Daoy (cell line): Measurements from ENCODE around the gene MYO10. TPM values are rescaled to one million over a fixed set of nuclear protein-coding genes. Genes with fewer than 3 reads are reported as not detected.
A peak's percentile ranks its signal among the peaks of the same experiment; 100 is the strongest.
"Not testable (repeated sequence)": the region's sequence is repeated elsewhere in the genome, so short reads cannot be mapped to it uniquely, and the experiment has no call there.

Source experiments
- DNase-seq: peaks from one replicate; pipeline ENCODE4 v3.0.0-alpha.2; 2015; ENCODE audit warnings: low read depth
- total RNA-seq: library from RNA; depleted of rRNA; stranded (reverse); fragments of >200 nt; shearing (Covaris generic); gene quantifications from 2 replicates; pipeline ENCODE4 v1.2.3, GENCODE V29; 2014; rRNA removed

The MYO10 gene
- total RNA-seq, result 42.9 and 64.0 TPM in 2 replicates

- peak; percentile 84 for DNase-seq
Measured at GRCh38 chr5:16936150-16936988, at the start of gene MYO10. Gene MYO10 (minus strand): TSS chr5:16936288. CDS start chr5:16935808, 480 bp downstream.

GRCh38 chr5:16985304-16985703, 49.2 kb upstream of the MYO10 start:
- DNase-seq, result not testable (repeated sequence)

DNA sequence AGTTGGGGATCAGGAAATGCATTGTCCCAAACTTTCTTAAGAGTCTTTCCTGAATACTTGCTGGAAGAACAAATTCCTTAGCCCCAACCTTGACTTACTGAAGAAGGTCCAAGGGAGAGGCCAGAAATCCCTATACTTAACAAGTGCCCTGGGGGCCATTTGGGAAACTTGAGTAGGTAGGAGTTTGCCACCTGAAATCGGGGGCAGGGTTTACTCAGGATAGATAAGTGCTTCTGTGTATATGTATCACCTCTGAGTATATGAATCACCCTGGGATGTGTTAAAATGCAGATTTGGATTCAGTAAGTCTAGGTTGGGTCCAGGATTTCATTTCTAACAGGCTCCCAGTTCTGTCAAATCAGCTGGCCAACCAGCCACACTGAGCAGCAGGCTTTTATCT, 47.9 kb upstream of the MYO10 start:
- DNase-seq, result no peak

DNA sequence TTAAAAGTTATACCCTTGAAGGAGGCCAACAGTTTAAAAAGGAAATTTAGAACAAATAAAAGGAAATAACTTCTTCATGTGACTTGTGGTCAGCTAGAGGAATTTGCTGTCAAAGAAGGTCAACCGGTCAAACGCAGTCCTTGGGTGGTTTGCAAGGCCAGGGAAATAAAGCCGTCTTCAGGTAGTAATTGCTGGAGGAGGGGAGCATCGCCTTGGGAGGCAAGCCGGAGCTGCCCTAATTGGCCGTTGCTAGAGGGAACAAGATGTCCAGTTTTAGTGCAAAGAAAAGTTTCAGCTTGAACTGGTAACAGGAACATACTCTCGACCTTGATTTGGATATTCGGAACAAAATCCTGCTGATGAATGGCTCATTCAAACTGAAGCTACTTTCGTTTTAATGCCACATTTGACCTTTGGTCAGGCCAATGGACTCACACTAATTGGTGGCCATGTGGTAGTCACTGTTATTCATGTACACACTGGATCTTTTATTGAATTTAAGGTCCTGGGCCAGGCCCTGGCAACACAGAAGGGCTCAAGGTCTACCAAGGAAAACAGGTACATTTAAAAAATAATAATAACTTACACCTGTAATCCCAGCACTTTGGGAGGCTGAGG, 47.0 kb upstream of the MYO10 start:
- no peak for DNase-seq

GRCh38 chr5:16981700-16982099, 45.6 kb upstream of the MYO10 start:
- DNase-seq, result no peak

DNA sequence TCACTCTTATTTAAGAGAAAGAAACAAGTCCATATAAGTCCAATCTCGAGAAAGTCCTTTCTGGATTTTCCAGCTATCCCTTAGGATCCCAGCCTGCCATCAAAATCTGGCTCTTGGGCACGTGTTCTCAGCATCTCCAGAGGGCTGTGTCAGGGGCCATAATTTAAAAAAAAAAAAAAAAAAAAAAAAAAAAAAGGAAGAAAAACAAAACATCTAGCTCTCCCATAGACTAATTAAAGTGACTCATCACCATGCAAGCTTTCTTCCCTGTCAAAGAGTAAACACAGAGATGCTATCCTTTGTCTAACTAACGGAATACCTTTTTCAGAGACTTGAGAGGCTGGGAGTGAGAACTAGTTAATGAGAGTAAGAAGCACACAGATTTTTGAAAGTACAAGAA, 44.9 kb upstream of the MYO10 start:
- DNase-seq, result no peak

DNA sequence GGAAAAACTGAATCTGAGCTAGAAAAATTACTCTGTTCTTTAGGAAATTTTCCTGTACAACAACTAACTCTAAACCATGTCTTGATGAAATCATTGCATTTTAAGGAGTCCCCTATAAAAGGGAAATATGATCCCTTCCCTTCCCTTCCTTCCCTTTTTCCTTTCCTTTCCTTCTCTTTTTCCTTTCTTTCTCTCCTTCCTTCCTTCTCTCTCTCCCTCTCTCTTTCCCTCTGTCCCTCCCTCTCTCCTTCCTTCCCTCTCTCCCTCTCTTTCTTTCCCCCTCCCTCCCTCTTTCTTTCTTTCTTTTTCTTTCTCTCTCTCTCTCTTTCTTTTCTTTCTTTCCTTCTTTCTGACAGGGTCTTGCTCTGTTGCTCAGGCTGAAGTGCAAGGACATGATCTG, 42.2 kb upstream of the MYO10 start:
- DNase-seq, result no peak

DNA sequence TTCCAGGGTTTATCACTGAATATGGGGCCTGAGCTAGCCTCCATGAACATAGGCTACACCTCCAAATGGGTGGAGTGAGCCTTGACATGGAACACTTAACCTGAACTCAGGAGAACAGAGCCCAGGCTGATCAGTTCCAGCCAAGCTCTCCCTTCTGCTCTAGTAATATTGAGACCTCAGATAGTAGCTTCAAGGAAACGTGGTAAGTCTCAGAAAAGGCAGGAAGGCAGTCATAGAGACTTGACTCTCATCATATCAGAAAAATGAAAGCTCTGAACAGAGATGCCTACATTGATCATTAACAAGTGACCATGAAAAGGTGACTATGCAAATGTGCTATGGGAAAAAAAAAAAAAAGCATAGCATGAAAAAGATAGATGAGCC, 40.5 kb upstream of the MYO10 start:
- no peak for DNase-seq

DNA sequence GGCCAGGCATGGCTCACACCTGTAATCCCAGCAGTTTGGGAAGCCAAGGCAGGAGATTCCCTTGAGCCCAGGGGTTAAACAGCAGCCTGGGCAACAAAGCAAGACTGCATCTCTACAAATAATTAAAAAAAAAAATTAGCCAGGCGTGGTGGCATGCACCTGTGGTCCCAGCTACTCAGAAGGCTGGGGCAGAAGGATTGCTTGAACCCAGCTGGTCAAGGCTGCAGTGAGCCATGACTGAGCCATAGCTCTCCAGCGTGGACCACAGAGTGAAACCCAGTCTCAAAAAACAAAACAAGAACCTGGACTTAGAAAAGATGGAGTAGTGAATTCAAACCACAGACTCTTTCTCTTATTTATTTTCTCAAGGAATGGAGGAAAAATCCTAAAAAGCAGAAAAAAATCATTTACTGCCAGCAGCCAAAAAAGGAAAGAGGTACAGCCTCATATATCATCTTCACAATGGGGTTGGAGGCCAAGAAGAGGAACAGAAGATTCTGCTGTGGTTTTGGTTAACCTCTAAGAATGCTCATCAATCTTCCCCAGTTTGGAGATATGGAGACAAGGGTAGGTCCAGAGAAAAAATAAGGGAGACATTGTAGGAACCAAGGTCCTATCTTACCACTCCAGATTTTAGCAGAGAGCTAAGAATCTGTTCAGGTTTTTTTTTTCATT, 40.0 kb upstream of the MYO10 start:
- DNase-seq, result no peak

DNA sequence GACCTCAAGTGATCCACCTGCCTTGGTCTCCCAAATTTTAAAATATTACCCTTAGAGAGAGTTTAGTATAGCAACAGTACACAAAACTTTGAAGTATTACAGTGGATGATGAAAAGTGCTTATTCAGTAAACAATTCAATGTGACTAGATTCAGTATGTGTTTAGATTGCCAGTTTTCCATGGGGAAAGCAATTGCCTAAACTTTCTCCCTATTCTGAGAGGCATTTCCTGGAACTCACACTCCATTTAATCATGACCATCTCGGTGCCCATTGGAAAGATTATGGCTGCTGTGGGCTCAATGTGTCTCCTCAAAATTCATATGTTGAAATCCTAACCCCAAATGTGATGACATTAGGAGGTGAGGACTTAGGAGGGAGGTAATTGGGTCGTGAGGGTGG, 38.9 kb upstream of the MYO10 start:
- DNase-seq, result no peak

- DNase-seq, result no peak
Measured at GRCh38 chr5:16970826-16971225, 34.7 kb upstream of the MYO10 start.

DNA sequence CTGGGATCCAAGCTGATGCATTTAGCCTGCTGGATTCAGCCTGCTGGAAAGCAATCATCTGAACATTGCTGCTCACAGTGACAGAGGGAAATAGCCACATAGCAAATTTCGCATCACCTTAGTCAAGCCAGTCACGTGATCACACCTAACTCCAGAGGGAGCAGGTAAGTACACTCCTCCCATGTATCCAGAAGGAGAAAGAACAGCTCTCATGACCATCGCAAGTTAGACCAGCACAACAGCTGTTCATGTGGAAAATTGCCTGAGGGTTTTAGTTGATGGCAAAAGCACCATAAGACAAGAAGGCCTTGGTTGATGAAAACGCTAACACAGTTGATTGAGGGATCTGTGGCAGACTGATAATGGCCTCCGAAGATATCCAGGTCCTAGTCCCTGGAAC, 34.2 kb upstream of the MYO10 start:
- DNase-seq, result no peak

- DNase-seq, result no peak
Measured at GRCh38 chr5:16965581-16965980, 29.5 kb upstream of the MYO10 start.

GRCh38 chr5:16963821-16964220, 27.7 kb upstream of the MYO10 start:
- no peak for DNase-seq

DNA sequence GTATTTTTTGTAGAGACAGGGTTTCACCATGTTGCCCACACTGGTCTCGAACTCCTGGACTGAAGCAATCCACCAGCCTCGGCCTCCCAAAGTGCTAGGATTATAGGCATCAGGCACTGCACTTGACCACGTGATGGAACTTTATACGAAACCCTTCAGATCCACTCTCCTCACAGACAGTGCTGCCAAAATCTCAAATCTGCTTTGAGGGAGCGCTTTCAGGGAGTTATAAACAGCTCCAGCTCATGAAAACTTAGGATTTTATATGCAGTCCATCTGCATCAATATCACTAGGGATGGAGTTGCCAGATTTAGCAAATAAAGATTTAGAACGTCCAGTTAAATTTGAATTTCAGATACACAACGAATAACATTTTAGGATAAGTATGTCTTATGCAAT, 25.0 kb upstream of the MYO10 start:
- no peak for DNase-seq

GRCh38 chr5:16957304-16958196, 21.5 kb upstream of the MYO10 start:
- peak; percentile 91 for DNase-seq

- DNase-seq, result no peak
Measured at GRCh38 chr5:16953729-16954128, 17.6 kb upstream of the MYO10 start.

- no peak for DNase-seq
Measured at GRCh38 chr5:16952968-16953671, 17.0 kb upstream of the MYO10 start.

- DNase-seq, result no peak
Measured at GRCh38 chr5:16946725-16947124, 10.6 kb upstream of the MYO10 start.

DNA sequence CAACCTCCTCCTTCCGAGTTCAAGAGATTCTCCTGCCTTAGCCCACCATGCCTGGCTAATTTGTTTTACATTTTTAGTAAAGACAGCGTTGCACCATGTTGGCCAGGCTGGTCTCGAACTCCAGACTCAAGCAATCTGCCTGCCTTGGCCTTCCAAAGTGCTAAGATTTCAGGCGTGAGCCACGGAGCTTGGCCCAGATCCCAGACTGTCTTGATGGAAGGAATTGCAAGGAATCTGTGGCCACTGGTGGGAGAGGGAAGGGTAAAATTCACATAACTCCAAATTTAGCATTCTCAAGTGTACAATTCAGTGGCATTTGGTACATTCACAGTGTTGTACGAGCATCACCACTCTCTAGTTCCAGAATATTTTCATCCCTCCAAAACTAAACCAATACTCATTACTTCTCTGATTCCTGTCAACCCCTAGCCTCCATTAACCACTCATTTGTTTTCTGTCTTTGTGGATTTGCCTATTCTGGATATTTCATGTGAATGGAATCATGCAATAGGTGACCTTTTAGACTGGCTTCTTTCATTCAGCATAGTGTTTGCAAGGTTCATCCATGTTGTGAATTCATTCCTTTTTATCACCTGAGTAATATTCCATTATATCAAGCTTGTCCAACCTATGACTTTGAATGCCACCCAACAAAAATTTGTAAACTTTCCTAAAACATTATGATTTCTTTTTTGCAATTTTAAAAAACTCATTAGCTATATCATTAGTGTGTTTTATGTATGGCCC, 8.9 kb upstream of the MYO10 start:
- no peak for DNase-seq
